Right cardiac atrium (tissue), 5 donors: Measurements from ENCODE around the gene B4GALT5. TPM values are rescaled to one million over a fixed set of nuclear protein-coding genes. Genes with fewer than 3 reads are reported as not detected.
"Not testable (repeated sequence)": the region's sequence is repeated elsewhere in the genome, so short reads cannot be mapped to it uniquely, and the experiment has no call there.

ENCODE experiments used
- ATAC-seq, 2 donors: fragments of 200-7000 bp; cut with Tn5 transposase; one replicate each; pipeline versions ENCODE4 v1.8.0 to v1.9.1; 2020; ENCODE audit warnings: moderate library complexity in 2 of 2, mild to moderate bottlenecking in 1 of 2
- DNase-seq, 3 donors: peaks; one replicate each; pipeline ENCODE4 v3.0.0-alpha.2; 2020
- H3K27ac ChIP-seq: one replicate; pipeline ENCODE4 v1.5.1; 2013; ENCODE audit warnings: mild to moderate bottlenecking, low read length, control low read depth, moderate library complexity
- H3K27me3 ChIP-seq: one replicate; pipeline ENCODE4 v1.6.1; 2013; ENCODE audit not compliant: control insufficient read depth, insufficient read depth
- H3K4me1 ChIP-seq: one replicate; pipeline ENCODE4 v1.6.1; 2013; ENCODE audit warnings: low read length; ENCODE audit not compliant: control insufficient read depth, insufficient read depth
- H3K4me3 ChIP-seq: one replicate; pipeline ENCODE4 v1.5.1; 2013; ENCODE audit warnings: low read length, control low read depth
- H3K9me3 ChIP-seq: one replicate; pipeline ENCODE4 v1.6.1; 2013; ENCODE audit warnings: low read length; ENCODE audit not compliant: control insufficient read depth
- WGBS: extraction: QIAGEN DNeasy Blood & Tissue Kit; methylation state at CpG from one replicate; pipeline ENCODE4 v1.1.7; 2013; 5-methylcytosine and 5-hydroxymethylcytosine counted together
- intact Hi-C, 4 donors: fragments of 100-400 bp; cut with DNase I; formaldehyde crosslinking; loops; one replicate each; pipeline versions ENCODE4 v1.11.0 to v1.14.0; 2022 to 2023
- polyA plus RNA-seq: library from polyadenylated mRNA; stranded (reverse); fragments of 200-250 nt; gene quantifications from one replicate; pipeline ENCODE4 v1.2.3, GENCODE V29; 2013
- total RNA-seq, 4 donors: library from RNA; stranded (reverse); fragmentation: NEBNext Ultra II Directional; extraction: Animal tissue kit (Norgen Biotek cat#: 25700); gene quantifications; one replicate each; pipeline ENCODE4 v1.2.1, GENCODE V29; 2021
- donor health status: healthy with polysubstance abuse.
- donor health status: DM: no; HTN: yes; CAD: no.
- donor health status: DM: no; HTN: no; CAD: no.
- donor health status: DM: no; HTN: yes; CAD: no; lungs with severe emphysema.
- donor health status: DM: yes; HTN: yes; CAD: no.

The B4GALT5 gene
- total and polyA plus RNA-seq, 5 donors = 13.8 to 33.6 (median 23.2) TPM

GRCh38 chr20:49622243-49622642 lies 91.4 kb downstream of the B4GALT5 start:
- intact Hi-C loops = no loop called here
- no peaks in the 10 kb centered on the region for H3K9me3 ChIP-seq
- no peak overlapping the region for H3K4me3 ChIP-seq
- no peaks in the 10 kb centered on the region for H3K27me3 ChIP-seq
- WGBS = 88% methylated on average over 1 of the region's 1 CpG
- ATAC-seq = no peak
- no peaks in the 10 kb centered on the region for H3K4me1 ChIP-seq
- no peak overlapping the region for H3K27ac ChIP-seq
- DNase-seq = no peak

- ATAC-seq (no peak), DNase-seq (no peak)
- H3K9me3 ChIP-seq = no peaks in the 10 kb centered on the region
- no peaks in the 10 kb centered on the region for H3K27me3 ChIP-seq
- intact Hi-C loops = no loop called here
- WGBS = 85% methylated on average over 12 of the region's 12 CpGs
- H3K4me3 ChIP-seq = no peak overlapping the region
- peaks cover under 1% of the 10 kb centered on the region for H3K4me1 ChIP-seq
- no peak overlapping the region for H3K27ac ChIP-seq
Observed at GRCh38 chr20:49620364-49621240, 93.1 kb downstream of the B4GALT5 start.

GRCh38 chr20:49619113-49620048 lies 94.3 kb downstream of the B4GALT5 start:
- intact Hi-C loops = loop anchor here in 3 of 4 donors (10.0 kb wide), 2 partner anchors 195 to 225 kb away; partner anchors contain the start of gene SLC9A8 (in 1 of the 3)
- ATAC-seq (no peak), DNase-seq (no peak)
- 95% methylated on average over 4 of the region's 4 CpGs for WGBS
- Histone ChIP-seq H3K4me3 (no peak overlapping the region), H3K9me3 (no peaks in the 10 kb centered on the region), H3K4me1 (peaks cover 4% of the 10 kb centered on the region), H3K27ac (no peak overlapping the region), H3K27me3 (no peaks in the 10 kb centered on the region)

- H3K9me3 ChIP-seq = no peaks in the 10 kb centered on the region
- no peak overlapping the region for H3K4me3 ChIP-seq
- 27% methylated on average over 2 of the region's 2 CpGs for WGBS
- H3K4me1 ChIP-seq = peaks cover 4% of the 10 kb centered on the region
- intact Hi-C loops = loop anchor here in 3 of 4 donors (10.0 kb wide), 2 partner anchors 197 to 227 kb away; partner anchors contain the start of gene SLC9A8 (in 1 of the 3)
- no peak overlapping the region for H3K27ac ChIP-seq
- no peak for DNase-seq
- ATAC-seq = no peak
- H3K27me3 ChIP-seq = no peaks in the 10 kb centered on the region
Observed at GRCh38 chr20:49618289-49618688, 95.4 kb downstream of the B4GALT5 start.

- H3K9me3 ChIP-seq, H3K4me1 ChIP-seq, H3K27me3 ChIP-seq, ATAC-seq, H3K27ac ChIP-seq, H3K4me3 ChIP-seq: not testable (repeated sequence)
- peak in 1 of 3 donors; percentile 66 for DNase-seq
- intact Hi-C loops = loop anchor here in 3 of 4 donors (10.0 kb wide), 2 partner anchors 197 to 227 kb away; partner anchors contain the start of gene SLC9A8 (in 1 of the 3)
- 80% methylated on average over 2 of the region's 3 CpGs for WGBS
Observed at GRCh38 chr20:49617394-49617793, 96.3 kb downstream of the B4GALT5 start.

GRCh38 chr20:49616154-49617007 lies 97.3 kb downstream of the B4GALT5 start:
- intact Hi-C loops = loop anchor here in 3 of 4 donors (10.0 kb wide), 2 partner anchors 198 to 228 kb away; partner anchors contain the start of gene SLC9A8 (in 1 of the 3)
- H3K27me3 ChIP-seq = no peaks in the 10 kb centered on the region
- H3K4me3 ChIP-seq = no peak overlapping the region
- H3K27ac ChIP-seq = no peak overlapping the region
- H3K4me1 ChIP-seq = peaks cover 4% of the 10 kb centered on the region
- H3K9me3 ChIP-seq = no peaks in the 10 kb centered on the region
- DNase-seq (no peak), ATAC-seq (no peak)
- 90% methylated on average over 11 of the region's 11 CpGs for WGBS

GRCh38 chr20:49615401-49616153 lies 98.1 kb downstream of the B4GALT5 start:
- no peak overlapping the region for H3K4me3 ChIP-seq
- no peaks in the 10 kb centered on the region for H3K9me3 ChIP-seq
- DNase-seq = peak; percentile 62 to 85 (median 70)
- H3K4me1 ChIP-seq = peaks cover 4% of the 10 kb centered on the region
- H3K27ac ChIP-seq = peak overlapping the region; percentile 66
- no peaks in the 10 kb centered on the region for H3K27me3 ChIP-seq
- ATAC-seq = peak; percentile 72 to 85
- 71% methylated on average over 15 of the region's 15 CpGs for WGBS
- intact Hi-C loops = loop anchor here in 3 of 4 donors (10.0 kb wide), 2 partner anchors 199 to 229 kb away; partner anchors contain the start of gene SLC9A8 (in 1 of the 3)

GRCh38 chr20:49615051-49615400 lies 98.7 kb downstream of the B4GALT5 start:
- H3K9me3 ChIP-seq, ATAC-seq, H3K4me3 ChIP-seq, H3K4me1 ChIP-seq, H3K27ac ChIP-seq, H3K27me3 ChIP-seq, DNase-seq: not testable (repeated sequence)
- WGBS = 96% methylated on average over 8 of the region's 8 CpGs
- intact Hi-C loops = loop anchor here in 3 of 4 donors (10.0 kb wide), 2 partner anchors 200 to 230 kb away; partner anchors contain the start of gene SLC9A8 (in 1 of the 3)

- H3K27ac ChIP-seq = no peak overlapping the region
- no peaks in the 10 kb centered on the region for H3K9me3 ChIP-seq
- no peak overlapping the region for H3K4me3 ChIP-seq
- 79% methylated on average over 13 of the region's 13 CpGs for WGBS
- H3K27me3 ChIP-seq = no peaks in the 10 kb centered on the region
- ATAC-seq (no peak), DNase-seq (no peak)
- H3K4me1 ChIP-seq = peaks cover 4% of the 10 kb centered on the region
- intact Hi-C loops = loop anchor here (5.0 to 10.0 kb wide), 4 partner anchors 200 to 273 kb away; partner anchors contain the start of gene SLC9A8 (in 1 of the 4)
Observed at GRCh38 chr20:49614338-49615050, 99.2 kb downstream of the B4GALT5 start.
